Endometrial microvascular endothelial cells (primary cell): Measurements from ENCODE around the gene KCNN2. TPM values are rescaled to one million over a fixed set of nuclear protein-coding genes. Genes with fewer than 3 reads are reported as not detected.
"Not testable (repeated sequence)": the region's sequence is repeated elsewhere in the genome, so short reads cannot be mapped to it uniquely, and the experiment has no call there.

Experiments used
- in situ Hi-C: cut with HindIII; loops from 2 replicates; pipeline ENCODE4 v1.10.0; 2017; ENCODE audit warnings: low sequenced_read_pairs, low pct_unique_long_range_greater_than_20kb; ENCODE audit errors: inconsistent ontology term
- total RNA-seq: library from RNA; depleted of rRNA; stranded (reverse); fragments of >200 nt; gene quantifications from one replicate; pipeline ENCODE4 v1.2.3, GENCODE V29; 2015; ENCODE audit errors: inconsistent ontology term

KCNN2 gene
- total RNA-seq, 1 donor from 2014 or later = 3.9 TPM

DNA sequence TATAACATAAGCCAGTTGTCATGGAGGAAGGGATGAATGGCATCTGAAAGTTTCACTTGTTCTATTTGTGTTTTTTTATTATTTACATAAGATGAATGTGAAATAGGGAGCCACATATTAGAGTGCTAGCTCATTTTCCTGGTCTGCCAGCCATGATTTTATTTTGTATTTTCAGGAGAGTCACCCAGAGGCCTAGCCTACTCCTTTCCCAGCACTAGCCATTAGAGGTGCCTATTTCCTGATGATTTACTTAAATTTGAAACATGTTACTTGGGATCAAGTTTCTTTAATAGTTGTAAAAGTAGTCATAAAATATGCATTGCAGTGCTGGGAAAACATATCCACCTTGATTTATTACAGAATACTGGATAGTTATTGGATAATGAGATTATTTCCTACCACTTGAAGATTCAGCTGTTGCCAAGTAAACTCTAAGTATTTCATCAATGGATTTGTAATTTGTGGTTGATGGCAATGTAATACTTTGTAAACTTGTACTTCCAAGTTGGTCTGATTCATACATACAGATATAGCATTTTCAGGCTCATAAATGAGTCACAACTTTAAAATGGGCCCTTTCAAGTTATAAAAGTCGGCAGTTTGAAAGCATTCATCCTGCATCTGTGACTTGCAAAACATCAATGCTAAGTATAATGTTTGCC, 50.8 kb downstream of the KCNN2 start:
- in situ Hi-C loops = no loop called here

DNA sequence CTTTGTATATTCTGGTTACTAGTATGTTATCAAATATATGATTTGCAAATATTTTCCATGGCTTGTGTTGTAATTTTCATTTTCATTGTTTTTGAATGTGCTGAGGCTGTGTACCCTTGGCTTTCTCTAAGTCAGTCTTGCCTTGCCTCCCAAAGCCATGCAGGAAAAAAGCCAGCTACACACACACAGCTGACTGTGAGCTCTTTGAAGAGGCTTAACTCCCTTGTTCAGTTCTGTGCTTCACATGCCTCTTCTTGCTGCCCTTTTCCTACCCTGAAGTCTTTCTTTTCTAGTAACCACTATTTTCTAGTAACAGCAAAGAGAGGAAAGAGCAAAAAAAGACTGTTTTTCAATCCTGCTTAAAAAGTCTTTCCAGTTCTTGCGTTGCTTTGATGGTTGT, 53.9 kb downstream of the KCNN2 start:
- in situ Hi-C loops = no loop called here

DNA sequence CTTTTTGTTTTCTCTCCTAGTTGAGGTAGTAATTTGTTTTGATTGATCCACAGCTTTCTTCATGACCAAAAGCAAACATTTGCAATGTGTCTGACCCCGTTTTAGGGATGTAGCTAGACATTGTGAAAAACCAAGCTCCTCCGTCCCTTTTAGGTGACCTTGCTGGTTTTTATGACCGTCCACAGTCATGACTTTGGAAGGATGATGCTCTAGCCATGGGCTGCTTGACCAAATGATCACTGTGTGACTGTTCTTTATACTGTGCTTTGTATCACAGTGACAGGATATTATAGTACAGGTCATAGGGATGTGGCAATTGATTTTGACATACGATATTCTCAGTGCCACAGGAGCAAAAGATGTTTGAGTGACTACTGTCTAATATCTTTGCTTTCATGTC, 54.4 kb downstream of the KCNN2 start:
- in situ Hi-C loops = no loop called here

DNA sequence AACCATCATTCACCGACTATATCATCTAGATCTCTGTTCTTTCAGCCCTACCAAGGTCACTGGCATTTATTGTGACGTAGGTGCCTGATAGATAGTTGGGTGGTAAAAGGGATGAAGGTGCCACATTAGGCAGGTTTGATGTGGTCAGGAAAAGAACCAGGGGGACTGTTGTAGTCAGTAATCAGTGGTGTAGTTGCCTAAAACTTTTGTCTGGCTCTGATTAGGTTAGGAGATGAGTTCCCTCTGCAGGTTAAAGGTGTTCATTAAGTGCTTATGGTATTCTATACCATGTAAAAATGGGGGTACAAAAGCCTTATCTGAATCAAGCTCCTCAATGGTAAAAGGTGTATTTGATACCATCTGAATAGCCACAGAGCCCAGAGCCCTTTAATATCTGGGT, 55.6 kb downstream of the KCNN2 start:
- in situ Hi-C loops = no loop called here

DNA sequence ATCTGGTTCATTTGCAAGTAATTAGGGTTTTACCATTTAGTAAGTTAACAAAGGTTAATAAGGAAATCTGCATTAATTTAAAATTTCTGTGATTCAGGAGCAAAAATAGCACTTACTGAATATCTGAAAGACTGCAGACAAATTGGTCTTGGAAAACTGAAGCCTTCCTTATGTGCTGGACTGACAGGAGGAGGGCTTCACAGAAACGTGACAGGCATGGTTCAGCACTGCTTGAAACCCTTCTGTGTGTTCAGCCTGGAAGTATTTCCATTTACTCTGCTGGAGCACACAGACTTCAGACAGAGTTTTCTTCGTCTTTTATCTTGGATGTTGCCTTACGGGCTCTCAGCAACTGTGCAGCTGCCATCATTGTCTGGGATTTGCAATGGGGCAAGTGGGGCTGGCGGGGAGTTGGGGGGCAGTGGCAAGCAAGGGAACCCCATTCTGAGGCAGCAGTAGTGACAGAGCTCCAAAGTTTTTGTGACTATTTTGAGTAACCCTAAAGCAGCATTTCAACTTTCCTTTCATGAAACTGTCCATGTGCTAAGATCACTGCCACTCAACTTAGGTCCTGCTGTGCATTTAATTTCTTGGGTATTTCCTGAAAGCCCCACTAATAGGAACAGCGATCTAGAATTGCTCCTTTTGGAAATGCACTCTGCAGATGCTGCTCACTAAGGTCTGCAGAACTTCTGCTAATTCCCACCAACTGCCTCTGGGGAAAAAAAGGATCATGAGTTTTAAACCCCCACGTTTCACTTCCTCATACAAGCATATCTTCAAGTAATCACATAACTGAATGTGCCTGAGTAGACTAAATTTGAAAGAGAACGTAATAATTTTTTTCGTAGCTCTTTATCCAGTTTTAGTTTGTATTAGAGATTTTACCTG, 56.6 kb downstream of the KCNN2 start:
- in situ Hi-C loops = no loop called here

DNA sequence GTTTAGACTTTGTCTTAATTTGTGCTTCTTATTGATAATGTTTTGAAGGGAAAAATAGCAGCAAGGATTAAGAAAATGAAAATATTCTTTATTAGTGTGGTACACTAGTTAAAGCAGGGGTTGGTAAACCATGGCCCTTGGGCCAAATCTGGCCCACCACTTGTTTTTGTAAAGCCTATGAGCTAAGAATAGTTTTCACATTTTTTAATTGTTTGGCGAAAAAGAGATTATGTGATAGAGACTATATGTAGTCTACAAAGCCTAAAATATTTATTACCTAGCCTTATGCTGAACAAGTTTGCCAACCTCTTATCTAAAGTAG, 57.2 kb downstream of the KCNN2 start:
- in situ Hi-C loops = no loop called here

DNA sequence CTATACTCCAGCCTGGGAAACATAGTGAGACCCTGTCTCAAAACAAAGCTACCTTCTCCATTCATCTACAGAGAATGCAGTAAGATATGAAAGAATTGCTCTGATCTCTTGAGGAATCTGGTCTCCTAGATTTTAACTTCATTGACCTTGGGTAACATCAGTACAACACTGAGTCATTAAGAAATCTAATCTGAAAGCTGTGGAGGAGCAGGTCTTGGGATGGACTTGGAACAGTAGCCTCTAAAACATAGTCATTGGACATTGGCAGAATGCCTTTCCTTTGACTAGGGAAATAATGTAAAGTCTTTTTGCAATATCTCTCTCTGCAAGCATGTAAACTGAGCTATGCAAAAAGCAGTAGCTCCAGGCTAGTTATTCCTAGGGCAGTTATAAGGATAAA, 58.1 kb downstream of the KCNN2 start:
- in situ Hi-C loops = no loop called here

DNA sequence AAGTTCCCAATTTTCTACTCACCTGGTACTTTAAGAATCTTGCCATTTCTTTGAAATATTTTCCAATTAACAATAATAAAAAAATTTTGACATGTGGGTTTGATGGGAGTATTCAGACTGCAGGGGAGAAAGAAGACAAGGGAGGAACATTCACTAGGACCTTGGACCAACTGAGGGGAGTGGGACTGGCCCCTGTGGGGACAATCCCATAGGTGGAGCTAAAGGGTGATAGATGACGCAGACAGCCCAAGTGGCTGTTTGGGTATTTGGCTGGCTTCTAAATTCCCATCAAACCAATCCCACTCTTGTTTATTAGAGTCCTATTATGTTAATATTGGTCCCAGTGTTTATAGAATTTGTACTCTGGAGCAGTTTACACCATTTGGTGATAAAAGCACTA, 65.3 kb downstream of the KCNN2 start:
- in situ Hi-C loops = no loop called here

DNA sequence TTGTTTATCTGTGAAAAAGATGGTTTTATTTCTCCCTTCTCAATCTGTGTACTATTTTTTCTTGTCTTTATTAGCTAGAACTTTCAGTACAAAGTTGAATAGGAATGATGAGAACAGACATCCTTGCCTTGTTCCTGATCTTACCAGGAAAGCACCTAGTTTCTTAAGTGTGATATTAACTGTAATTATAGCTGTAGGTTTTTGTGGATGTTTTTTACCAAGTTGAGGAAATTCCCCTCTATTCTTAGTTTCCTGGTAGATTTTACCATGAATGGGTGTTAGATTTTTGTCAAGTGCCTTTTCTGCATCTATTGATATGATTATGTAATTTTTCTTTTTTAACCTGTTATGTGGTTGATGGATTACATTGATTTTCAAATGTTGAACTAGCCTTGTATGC, 68.7 kb downstream of the KCNN2 start:
- in situ Hi-C loops = no loop called here

DNA sequence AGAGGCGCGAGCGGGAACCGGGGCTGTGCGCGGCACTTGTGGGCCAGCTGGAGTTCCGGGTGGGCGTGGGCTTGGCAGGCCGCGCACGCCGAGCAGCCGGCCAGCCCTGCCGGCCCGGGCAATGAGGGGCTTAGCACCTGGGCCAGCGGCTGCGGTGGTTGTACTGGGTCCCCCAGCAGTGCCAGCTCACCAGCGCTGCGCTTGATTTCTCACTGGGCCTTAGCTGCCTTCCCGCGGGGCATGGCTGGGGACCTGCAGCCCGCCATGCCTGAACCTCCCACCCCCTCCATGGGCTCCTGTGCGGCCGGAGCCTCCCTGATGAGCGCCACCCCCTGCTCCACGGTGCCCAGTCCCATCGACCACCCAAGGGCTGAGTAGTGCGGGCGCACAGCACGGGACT, 70.8 kb downstream of the KCNN2 start:
- in situ Hi-C loops = not testable (repeated sequence)

DNA sequence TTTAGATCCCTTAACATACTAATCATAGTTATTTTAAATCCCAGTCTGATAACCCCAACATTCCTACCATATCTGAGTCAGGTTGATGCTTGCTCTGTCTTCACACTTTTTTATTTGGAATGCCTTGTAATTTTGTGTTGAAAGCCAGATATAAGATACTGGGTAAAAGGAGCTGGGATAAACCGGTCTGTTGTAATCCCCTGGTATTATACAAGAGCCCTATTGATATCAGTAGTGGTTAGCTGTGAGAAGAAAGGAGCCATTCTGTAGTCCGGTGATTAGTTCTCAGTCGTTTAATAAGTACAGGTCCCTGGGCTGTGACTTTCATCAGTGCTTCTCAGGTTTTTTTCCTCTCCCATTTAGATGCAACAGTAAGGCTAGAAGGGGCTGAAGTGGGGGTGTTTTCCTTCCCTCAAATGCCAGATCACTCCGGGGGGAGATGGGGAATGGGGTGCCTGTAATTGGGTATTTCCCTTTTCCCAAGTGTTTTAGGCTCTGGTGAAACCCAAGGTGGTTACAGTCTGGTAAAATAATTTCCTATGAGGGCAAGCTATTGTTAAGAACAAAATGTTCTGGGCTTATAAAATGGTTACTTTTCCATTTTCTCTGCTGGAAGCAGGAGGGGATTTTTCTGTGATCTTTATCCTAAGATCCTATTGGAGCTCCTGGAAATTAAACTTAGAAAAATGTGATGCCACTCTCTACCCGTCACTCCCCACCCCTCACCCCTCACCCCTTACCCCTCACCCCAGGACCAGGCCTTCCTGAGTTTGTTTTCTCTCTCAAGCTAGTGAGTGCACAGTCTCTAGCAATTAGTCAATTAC, 72.7 kb downstream of the KCNN2 start:
- in situ Hi-C loops = no loop called here

DNA sequence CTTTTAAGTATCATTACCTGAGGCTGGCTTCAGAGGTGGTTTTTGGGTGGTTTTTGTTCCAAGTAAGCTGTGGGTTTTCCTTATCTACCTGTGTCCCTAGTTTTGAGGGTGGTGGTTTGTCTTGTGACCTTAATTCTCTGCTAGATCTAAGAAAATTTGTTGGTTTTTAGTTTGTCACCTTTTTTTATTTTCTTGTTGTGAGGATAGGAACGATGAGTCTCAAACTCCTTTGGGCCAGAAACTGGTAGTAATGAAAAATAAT, 73.3 kb downstream of the KCNN2 start:
- in situ Hi-C loops = no loop called here

DNA sequence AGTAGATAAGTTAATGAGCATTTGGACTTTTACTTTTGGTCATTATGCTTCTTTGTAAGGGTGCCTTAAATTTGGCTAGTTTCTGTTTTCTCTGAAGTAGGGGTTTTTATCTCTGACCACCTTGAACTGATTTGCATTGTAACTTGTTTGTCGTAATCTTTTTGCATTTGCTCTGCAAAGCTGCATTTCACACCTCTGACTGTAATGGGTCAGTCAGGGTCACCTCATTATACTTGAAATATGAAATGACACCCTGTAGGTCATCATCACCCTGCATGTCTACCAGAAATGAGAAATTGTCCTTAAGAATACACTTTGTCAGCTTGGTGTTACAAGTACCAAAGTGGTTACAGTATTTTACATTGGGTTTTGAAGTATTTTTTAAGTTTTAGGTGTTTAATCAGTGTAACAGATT, 74.0 kb downstream of the KCNN2 start:
- in situ Hi-C loops = no loop called here

DNA sequence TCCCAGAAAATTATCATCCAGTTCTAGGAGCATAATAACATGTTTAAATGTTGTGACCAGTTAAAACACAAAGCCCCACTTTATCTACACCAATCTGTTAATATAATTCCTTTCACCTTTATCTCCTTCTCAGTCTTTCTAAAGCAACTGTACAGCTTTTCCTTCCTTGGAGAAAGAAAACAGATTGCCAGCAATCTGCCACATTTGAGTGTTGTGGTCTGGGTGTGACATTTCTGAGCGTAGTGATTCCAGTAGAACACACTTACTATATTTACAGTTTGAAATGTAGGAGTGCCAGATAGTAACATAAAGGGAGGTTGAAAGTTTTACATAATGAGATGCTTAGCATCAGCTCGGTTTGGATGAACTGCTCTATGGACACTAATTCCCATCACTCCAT, 76.1 kb downstream of the KCNN2 start:
- in situ Hi-C loops = no loop called here

DNA sequence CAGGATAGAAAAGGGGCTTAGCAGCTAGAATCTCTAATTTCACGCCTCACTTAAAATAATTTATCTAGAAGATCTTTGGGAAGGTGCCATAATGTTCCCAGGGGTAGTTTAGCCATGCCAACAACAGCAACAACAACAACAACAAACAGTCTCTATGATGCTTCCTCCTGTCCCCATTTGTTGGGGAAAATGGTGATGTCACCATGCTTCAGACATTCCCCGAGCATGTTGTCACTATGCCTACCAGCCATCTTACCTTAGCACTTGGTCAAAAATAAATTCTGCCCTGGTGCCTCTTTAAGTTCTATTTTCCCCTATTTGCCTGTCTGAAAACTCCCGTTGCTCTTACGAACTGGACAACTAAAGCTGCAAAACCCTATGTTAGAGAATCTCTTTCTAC, 76.6 kb downstream of the KCNN2 start:
- in situ Hi-C loops = no loop called here

DNA sequence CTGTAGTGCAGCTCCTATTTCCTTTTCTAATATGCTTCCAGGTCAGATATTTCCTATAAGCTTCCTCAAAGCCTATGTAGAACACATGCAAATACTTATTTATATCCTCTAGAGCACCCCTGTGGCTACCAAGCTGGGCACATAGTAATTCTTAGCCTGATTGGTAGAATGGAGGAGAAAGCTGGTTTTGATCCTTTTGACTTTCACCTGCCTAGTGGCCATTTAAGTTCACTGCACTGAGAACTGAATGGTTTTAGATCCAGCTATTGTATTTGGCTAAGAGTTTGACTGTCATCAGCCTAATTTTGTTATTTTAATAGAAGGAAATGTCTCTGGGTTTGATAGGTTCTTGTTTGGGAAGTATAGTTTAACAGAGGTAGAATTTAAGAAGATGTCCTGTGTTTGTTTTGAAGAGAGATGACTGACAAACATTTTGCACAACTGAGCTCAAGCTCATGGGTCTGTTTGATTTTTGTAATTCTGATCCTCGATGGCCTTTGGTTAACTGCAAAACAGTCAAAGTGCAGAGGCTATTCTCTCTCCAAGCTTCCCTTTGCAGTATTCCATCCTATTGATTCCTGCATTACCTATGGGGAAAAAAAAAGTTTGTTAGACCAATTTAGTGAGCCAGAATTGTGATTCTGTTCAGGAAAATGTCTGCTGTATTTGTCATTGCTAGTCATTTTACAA, 85.4 kb downstream of the KCNN2 start:
- in situ Hi-C loops = no loop called here

DNA sequence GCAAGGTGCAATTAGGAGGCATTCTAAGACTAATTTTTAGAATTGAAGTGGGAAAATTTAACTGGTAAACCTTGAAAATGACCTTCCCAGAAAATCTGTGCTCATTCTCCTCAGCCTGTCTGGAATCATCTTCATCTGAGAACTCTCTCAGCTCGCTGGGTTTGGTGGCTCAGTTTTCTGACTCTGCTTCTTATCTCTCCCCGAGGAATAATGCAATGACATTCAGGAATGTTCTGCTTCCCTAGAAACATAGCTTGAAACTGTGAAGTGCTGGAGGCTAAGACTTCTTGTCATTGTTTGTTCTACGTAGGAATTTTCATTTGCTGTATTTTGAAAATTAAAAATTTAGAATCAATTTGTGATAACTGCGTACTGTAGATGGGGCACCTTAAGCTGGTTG, 86.6 kb downstream of the KCNN2 start:
- in situ Hi-C loops = no loop called here

DNA sequence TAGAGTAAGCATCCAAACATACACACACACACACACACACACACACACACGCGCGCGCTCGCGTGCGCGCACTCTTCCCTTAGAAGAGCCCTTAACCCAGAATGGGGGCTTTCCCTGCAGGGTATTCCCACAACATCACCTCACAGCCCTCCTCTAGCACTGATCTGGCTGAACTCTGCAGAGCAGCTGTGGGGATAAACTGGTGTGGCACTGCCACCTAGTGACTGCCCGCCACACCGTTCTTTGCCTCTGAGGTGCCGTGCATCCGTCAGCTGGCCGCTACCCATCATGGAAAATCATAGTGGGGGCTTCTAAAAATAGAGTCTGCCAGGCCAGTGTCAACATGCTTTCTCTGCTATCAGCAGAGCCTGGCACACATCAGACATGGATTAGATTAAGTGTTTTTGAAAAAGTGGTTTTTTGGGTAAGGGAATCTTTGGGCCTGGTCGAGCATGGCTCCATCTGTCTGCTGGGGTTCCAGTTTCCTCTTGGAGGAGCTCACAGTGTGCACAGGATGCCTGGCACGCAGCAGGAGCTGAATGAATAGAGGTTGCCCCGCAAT, 88.1 kb downstream of the KCNN2 start:
- in situ Hi-C loops = loop anchor here (25.0 kb wide), 1 partner anchor 763 kb away; no protein-coding TSS in a partner anchor

DNA sequence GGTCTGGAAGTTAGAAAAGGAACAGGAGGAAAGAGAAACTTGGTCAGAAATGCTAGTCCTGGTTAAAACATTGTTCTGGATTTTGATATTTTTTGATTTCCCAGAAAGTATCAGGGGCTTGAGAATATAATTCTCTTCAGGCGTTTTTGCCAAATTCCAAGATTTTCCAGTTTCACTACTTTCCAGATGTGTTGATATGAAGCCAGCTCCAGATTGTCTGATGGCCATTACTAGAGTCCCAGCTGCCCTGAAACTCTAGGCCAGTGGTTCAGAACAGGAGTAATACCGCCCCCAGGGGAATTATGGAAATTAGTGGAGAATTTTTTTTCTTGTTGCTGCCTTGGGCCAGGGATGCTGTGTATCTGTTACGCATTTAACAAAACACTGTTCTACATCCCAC, 88.6 kb downstream of the KCNN2 start:
- in situ Hi-C loops = loop anchor here (25.0 kb wide), 1 partner anchor 763 kb away; no protein-coding TSS in a partner anchor
